KMS-11 (cell line): ENCODE measurements around the gene HIGD1C.

ENCODE experiments used
- H2AFZ ChIP-seq: fragments of 200-600 bp; sonication (generic); 2 replicates; pipeline ENCODE4 v1.6.1; 2016; ENCODE audit warnings: antibody characterized with exemption, mixed run types, low read depth
- H3K27ac ChIP-seq: fragments of 200-600 bp; sonication (generic); 2 replicates; pipeline ENCODE4 v1.6.1; 2016; ENCODE audit warnings: mild to moderate bottlenecking, mixed run types
- H3K27me3 ChIP-seq: fragments of 200-600 bp; sonication (generic); 2 replicates; pipeline ENCODE4 v1.6.1; 2017; ENCODE audit warnings: mild to moderate bottlenecking, low read depth, mixed run types, moderate library complexity; ENCODE audit not compliant: insufficient read depth
- H3K36me3 ChIP-seq: fragments of 200-600 bp; sonication (generic); 2 replicates; pipeline ENCODE4 v1.6.1; 2017; ENCODE audit warnings: mild to moderate bottlenecking, mixed run types; ENCODE audit not compliant: insufficient read depth
- H3K4me1 ChIP-seq: fragments of 200-600 bp; sonication (generic); 2 replicates; pipeline ENCODE4 v1.6.1; 2016; ENCODE audit warnings: mild to moderate bottlenecking, low read depth, mixed run types; ENCODE audit not compliant: poor library complexity, severe bottlenecking
- H3K4me2 ChIP-seq: fragments of 200-600 bp; sonication (generic); 2 replicates; pipeline ENCODE4 v1.7.0; 2016; ENCODE audit warnings: mild to moderate bottlenecking, mixed run types
- H3K4me3 ChIP-seq: fragments of 200-600 bp; sonication (generic); IDR thresholded peaks from 2 replicates; pipeline ENCODE4 v1.6.1; 2017; ENCODE audit warnings: low read depth, low read length, mixed read lengths; ENCODE audit not compliant: insufficient read depth
- H3K79me2 ChIP-seq: fragments of 200-600 bp; sonication (generic); 2 replicates; pipeline ENCODE4 v1.6.1; 2016; ENCODE audit warnings: low read depth, mixed run types; ENCODE audit not compliant: insufficient read depth
- H3K9ac ChIP-seq: fragments of 200-600 bp; sonication (generic); 2 replicates; pipeline ENCODE4 v1.6.1; 2016; ENCODE audit warnings: mild to moderate bottlenecking, mixed run types
- H4K20me1 ChIP-seq: fragments of 200-600 bp; sonication (generic); 2 replicates; pipeline ENCODE4 v1.6.1; 2016; ENCODE audit warnings: mild to moderate bottlenecking, mixed run types; ENCODE audit not compliant: insufficient read depth
- TF ChIP-seq, protein P1 (sequence below): fragments of 200-600 bp; sonication (generic); conservative IDR thresholded peaks from 2 replicates; pipeline ENCODE4 v1.6.1; 2017; ENCODE audit warnings: low read depth, mild to moderate bottlenecking, antibody characterized with exemption, low read length, moderate library complexity, mixed read lengths

The HIGD1C gene

DNA sequence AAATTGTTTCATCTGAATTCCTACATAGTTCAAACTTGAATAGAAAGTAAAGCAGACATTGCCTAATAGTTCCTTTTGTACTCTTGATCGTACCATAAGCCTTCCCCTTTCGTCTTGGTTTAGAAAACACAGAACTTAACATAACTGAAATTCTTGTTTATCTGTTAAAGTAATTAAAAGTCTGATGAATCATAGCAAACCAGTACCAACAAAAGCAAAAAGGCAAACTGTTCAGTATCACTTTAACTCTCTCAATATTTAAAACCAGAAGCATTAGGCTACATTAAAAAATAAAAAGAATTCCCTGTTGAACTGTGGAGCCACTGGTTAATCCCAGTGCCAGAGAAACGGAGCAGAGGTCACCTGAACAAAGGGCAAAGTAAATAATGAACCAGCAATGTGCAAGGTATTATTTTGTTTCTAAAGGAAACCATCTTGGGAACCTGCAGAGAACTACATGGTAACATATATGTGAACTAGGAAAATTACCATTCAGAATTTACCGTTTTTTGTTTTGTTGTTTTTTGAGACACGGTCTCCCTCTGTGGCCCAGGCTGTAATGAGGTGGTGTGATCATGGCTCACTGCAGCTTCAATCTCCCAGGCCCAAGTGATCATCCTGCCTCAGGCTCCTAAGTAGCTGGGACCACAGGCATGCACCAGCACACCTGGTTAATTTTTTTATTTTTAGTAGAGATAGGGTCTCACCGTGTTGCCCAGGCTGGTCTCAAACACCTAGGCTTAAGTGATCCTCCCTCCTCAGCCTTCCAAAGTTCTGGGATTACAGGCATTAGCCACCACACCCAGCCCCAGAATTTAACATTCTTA lies 17.1 kb upstream of the HIGD1C start:
- Histone ChIP-seq H3K27ac (no peak overlapping the region), H3K9ac (no peak overlapping the region), H3K79me2 (no peaks in the 10 kb centered on the region), H2AFZ (no peak overlapping the region), H3K36me3 (no peaks in the 10 kb centered on the region), H3K4me3 (no peak overlapping the region), H3K4me2 (no peak overlapping the region), H3K4me1 (peaks cover 4% of the 10 kb centered on the region), H4K20me1 (no peaks in the 10 kb centered on the region), H3K27me3 (no peaks in the 10 kb centered on the region)
- TF ChIP-seq, protein P1, sequence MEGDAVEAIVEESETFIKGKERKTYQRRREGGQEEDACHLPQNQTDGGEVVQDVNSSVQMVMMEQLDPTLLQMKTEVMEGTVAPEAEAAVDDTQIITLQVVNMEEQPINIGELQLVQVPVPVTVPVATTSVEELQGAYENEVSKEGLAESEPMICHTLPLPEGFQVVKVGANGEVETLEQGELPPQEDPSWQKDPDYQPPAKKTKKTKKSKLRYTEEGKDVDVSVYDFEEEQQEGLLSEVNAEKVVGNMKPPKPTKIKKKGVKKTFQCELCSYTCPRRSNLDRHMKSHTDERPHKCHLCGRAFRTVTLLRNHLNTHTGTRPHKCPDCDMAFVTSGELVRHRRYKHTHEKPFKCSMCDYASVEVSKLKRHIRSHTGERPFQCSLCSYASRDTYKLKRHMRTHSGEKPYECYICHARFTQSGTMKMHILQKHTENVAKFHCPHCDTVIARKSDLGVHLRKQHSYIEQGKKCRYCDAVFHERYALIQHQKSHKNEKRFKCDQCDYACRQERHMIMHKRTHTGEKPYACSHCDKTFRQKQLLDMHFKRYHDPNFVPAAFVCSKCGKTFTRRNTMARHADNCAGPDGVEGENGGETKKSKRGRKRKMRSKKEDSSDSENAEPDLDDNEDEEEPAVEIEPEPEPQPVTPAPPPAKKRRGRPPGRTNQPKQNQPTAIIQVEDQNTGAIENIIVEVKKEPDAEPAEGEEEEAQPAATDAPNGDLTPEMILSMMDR: no peak

DNA sequence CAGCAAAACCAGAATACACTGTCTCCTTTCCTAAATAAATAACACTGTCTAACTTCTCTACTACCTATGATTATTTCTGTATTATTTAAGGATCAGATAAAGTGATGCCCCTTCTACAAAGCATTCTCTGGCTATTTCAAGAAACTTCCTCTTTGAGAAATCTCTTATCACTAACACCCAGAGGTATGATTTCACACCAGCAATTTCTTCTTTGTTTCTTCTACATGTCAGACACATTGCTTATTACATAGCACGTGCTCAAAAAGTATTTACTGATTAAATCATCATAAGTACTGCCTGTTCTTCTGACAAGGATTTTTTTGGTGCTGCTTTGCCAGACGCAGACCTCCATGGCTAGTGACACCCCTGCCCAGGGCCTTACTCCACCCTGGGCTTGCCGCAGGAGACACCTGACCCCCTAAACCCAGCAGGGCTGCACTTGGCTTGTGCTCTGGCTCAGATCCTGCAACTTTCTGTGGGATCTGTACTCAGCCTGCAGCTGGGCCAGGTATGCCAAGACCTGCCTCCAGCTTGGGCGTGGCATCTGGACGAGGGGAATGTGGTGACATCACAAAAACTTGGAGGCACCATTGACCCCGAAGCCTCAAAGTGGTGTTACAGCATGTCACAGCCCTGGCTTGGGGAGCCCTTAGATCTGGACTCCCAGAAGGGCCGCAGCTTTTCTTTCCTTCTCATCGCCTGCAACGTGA lies 15.4 kb upstream of the HIGD1C start:
- Histone ChIP-seq H2AFZ (no peak overlapping the region), H3K4me1 (peaks cover 4% of the 10 kb centered on the region), H3K9ac (no peak overlapping the region), H3K36me3 (no peaks in the 10 kb centered on the region), H4K20me1 (no peaks in the 10 kb centered on the region), H3K79me2 (no peaks in the 10 kb centered on the region), H3K27ac (no peak overlapping the region), H3K27me3 (no peaks in the 10 kb centered on the region), H3K4me3 (no peak overlapping the region), H3K4me2 (no peak overlapping the region)
- TF ChIP-seq, protein P1: no peak

DNA sequence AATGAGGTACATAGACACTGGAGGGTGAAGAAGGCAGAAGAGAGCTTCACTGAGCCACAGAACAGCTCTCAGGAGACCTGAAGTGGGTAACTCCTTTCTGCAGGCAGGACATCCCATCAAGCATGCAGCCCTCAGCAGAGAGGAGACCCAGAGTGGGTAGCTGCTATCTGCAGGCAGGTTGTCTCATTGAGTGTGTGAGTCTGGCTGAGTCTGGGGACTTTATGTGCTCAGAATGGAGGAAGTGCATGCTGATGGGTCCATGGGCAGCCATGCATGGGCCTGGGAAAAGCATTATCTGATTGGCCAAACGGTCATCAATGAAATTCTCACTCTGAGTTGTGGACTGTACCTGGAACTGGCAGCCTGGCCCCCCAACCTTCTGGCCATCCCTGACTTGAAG lies 14.7 kb upstream of the HIGD1C start:
- no peaks in the 10 kb centered on the region for H4K20me1 ChIP-seq
- no peak overlapping the region for H2AFZ ChIP-seq
- H3K9ac ChIP-seq: no peak overlapping the region
- H3K36me3 ChIP-seq: no peaks in the 10 kb centered on the region
- no peaks in the 10 kb centered on the region for H3K27me3 ChIP-seq
- no peaks in the 10 kb centered on the region for H3K79me2 ChIP-seq
- no peak overlapping the region for H3K4me3 ChIP-seq
- TF ChIP-seq, protein P1: no peak
- H3K27ac ChIP-seq: no peak overlapping the region
- H3K4me1 ChIP-seq: peaks cover 4% of the 10 kb centered on the region
- no peak overlapping the region for H3K4me2 ChIP-seq

DNA sequence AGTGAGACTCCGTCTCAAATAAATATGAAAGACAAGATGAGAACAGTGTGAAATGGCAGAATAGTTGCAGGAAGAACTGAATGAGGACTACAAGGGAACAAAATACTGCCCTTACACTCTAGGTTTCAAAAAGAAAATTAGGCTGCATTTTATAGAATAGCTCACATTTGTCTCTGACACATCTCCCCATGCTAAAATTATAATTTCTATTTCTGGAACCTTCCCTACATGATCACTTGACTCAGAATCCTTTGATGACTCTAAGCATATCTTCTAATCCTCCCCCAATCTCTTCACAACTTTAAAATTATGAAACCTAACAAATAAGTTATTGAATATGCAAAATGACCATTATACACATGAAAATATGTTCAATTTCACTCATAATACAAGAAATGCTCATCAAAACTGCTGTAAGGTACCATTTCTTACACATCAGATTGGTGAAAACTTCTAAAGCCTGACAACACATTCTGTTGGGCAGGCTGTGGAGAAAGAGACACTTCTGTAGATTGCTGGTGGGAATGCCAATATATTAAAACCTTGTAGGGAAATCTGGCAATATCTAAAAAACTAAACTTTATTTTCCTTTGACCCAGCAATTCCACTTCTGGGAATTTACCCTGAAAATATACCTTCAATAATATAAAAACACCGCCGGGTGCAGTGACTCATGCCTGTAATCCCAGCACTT lies 4.3 kb upstream of the HIGD1C start:
- Histone ChIP-seq H3K27me3 (no peaks in the 10 kb centered on the region), H3K4me1 (no peaks in the 10 kb centered on the region), H3K4me2 (no peak overlapping the region), H3K79me2 (no peaks in the 10 kb centered on the region), H3K27ac (no peak overlapping the region), H4K20me1 (no peaks in the 10 kb centered on the region), H3K9ac (no peak overlapping the region), H2AFZ (no peak overlapping the region), H3K4me3 (no peak overlapping the region), H3K36me3 (no peaks in the 10 kb centered on the region)
- TF ChIP-seq, protein P1: no peak
